OCI-M2 (cell line): Measurements from ENCODE around the gene BDH1.

Experiments used
- DNase-seq: peaks from one replicate; lab custom pipeline; 2025; ENCODE audit not compliant: unreplicated experiment; lab: John Stamatoyannopoulos, UW

Gene BDH1

GRCh38 chr3:197464794-197465193 lies 91.0 kb downstream of the BDH1 start:
- no peak for DNase-seq

DNA sequence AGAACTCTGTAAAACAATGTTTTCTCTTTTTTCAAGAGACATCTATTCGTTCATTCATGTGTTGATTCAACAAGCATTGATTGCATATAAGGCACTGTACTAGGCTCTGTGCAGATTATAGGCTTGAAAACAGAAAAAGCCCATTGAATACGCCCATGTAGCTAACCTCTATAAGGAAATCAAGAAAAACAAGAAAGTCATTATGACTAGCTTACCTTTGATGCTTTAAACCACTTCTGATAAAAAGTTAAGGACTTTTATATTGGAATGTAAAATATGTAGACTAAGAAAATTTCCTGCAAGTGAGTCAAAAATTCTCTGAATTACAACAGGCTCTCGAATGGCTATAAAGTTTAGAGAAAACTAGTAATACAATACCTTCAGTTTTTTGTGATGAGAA lies 92.5 kb downstream of the BDH1 start:
- DNase-seq = no peak

GRCh38 chr3:197462808-197463207 lies 93.0 kb downstream of the BDH1 start:
- no peak for DNase-seq

GRCh38 chr3:197460639-197461038 lies 95.1 kb downstream of the BDH1 start:
- no peak for DNase-seq

DNA sequence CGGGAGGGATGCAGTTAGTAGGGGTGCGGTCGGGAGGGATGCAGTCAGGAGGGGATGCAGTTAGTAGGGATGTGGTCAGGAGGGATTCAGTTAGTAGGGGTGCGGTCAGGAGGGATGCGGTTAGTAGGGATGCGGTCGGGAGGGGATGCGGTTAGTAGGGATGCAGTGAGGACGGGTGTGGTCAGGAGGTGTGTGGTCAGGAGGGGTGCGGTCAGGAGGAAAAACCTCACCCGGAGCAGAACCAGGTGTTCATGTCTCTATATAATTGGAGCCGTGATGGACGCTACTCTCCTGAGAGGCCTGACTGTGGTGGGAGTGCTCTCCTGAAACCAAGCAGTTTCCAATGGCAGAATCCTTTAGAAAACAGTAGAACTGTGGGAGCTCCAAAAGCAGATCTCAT lies 95.8 kb downstream of the BDH1 start:
- no peak for DNase-seq
